Neural progenitor cell (in vitro differentiated cells): ENCODE results near the gene WWTR1.

Experiments used
- CTCF ChIP-seq: fragments of 200-600 bp; sonication (generic); IDR thresholded peaks from 2 replicates; pipeline ENCODE4 v1.5.1; 2017; ENCODE audit warnings: antibody characterized with exemption, mild to moderate bottlenecking
- EZH2 ChIP-seq: fragments of 200-600 bp; sonication (generic); IDR thresholded peaks from 2 replicates; pipeline ENCODE4 v1.6.1; 2017; ENCODE audit warnings: antibody characterized with exemption, mild to moderate bottlenecking, moderate library complexity
- EZH2phosphoT487 ChIP-seq: fragments of 200-600 bp; sonication (generic); IDR thresholded peaks from 2 replicates; pipeline ENCODE4 v1.6.1; 2017; ENCODE audit warnings: antibody characterized with exemption

- TF ChIP-seq EZH2: no peak
- no peak for TF ChIP-seq CTCF
- TF ChIP-seq EZH2phosphoT487: no peak
Measured at GRCh38 chr3:149653136-149653535, 4.7 kb downstream of the WWTR1 start.
